ENCODE results near the gene NUSAP1.
"Not testable (repeated sequence)": the region's sequence is repeated elsewhere in the genome, so short reads cannot be mapped to it uniquely, and the experiment has no call there.

The NUSAP1 gene

GRCh38 chr15:41340189-41340695, 7.6 kb downstream of the NUSAP1 start:
- no peak for ATAC-seq (replicated peaks)
- Mint-ChIP-seq H3K9me3 (no peaks in the 10 kb centered on the region), H3K36me3 (ENCODE audit: insufficient read depth) (peaks cover 8% of the 10 kb centered on the region), H3K27me3 (no peaks in the 10 kb centered on the region), H3K4me3 (no peak overlapping the region), H3K27ac (peak overlapping the region in 1 of 2 donors; percentile 6), H3K4me1 (ENCODE audit: low read depth in 2 of 2) (peaks cover 4 to 6% of the 10 kb centered on the region in 2 donors)
- DNase-seq = no peak

- peaks cover 8% of the 10 kb centered on the region for H3K36me3 Mint-ChIP-seq (ENCODE audit: insufficient read depth)
- ATAC-seq (replicated peaks) = no peak
- no peak for DNase-seq
- peaks cover 2 to 6% of the 10 kb centered on the region in 2 donors for H3K4me1 Mint-ChIP-seq (ENCODE audit: low read depth in 2 of 2)
- H3K27ac Mint-ChIP-seq = peak overlapping the region in 1 of 2 donors; percentile 17
- H3K9me3 Mint-ChIP-seq = no peaks in the 10 kb centered on the region
- no peaks in the 10 kb centered on the region for H3K27me3 Mint-ChIP-seq
- H3K4me3 Mint-ChIP-seq = no peak overlapping the region
Observed at GRCh38 chr15:41341519-41341918, 8.8 kb downstream of the NUSAP1 start.

GRCh38 chr15:41347236-41347635, 14.6 kb downstream of the NUSAP1 start:
- Mint-ChIP-seq H3K36me3 (ENCODE audit: insufficient read depth) (peaks cover 12% of the 10 kb centered on the region), H3K9me3 (no peaks in the 10 kb centered on the region), H3K4me1 (ENCODE audit: low read depth in 2 of 2) (no peaks in the 10 kb centered on the region), H3K27ac (no peak overlapping the region), H3K4me3 (no peak overlapping the region), H3K27me3 (no peaks in the 10 kb centered on the region)
- DNase-seq (no peak), ATAC-seq (replicated peaks) (no peak)

- H3K4me1 Mint-ChIP-seq (ENCODE audit: low read depth in 2 of 2) = no peaks in the 10 kb centered on the region
- H3K4me3 Mint-ChIP-seq = no peak overlapping the region
- no peaks in the 10 kb centered on the region for H3K9me3 Mint-ChIP-seq
- peak overlapping the region; percentile 35 to 75 for H3K27ac Mint-ChIP-seq
- DNase-seq = no peak
- ATAC-seq (replicated peaks) = no peak
- peaks cover 10% of the 10 kb centered on the region for H3K36me3 Mint-ChIP-seq (ENCODE audit: insufficient read depth)
- H3K27me3 Mint-ChIP-seq = no peaks in the 10 kb centered on the region
Observed at GRCh38 chr15:41350057-41350717, 17.5 kb downstream of the NUSAP1 start.

- Mint-ChIP-seq H3K4me3 (no peak overlapping the region), H3K27ac (no peak overlapping the region), H3K4me1 (ENCODE audit: low read depth in 2 of 2) (no peaks in the 10 kb centered on the region), H3K36me3 (ENCODE audit: insufficient read depth) (peaks cover 10% of the 10 kb centered on the region), H3K27me3 (no peaks in the 10 kb centered on the region), H3K9me3 (no peaks in the 10 kb centered on the region)
- no peak for ATAC-seq (replicated peaks)
- DNase-seq = no peak
Observed at GRCh38 chr15:41354371-41354770, 21.7 kb downstream of the NUSAP1 start.

GRCh38 chr15:41367418-41367817, 34.7 kb downstream of the NUSAP1 start:
- no peak for DNase-seq
- Mint-ChIP-seq H3K27ac (peak overlapping the region in 1 of 2 donors; percentile 19), H3K4me1 (ENCODE audit: low read depth in 2 of 2) (no peaks in the 10 kb centered on the region), H3K27me3 (no peaks in the 10 kb centered on the region), H3K36me3 (ENCODE audit: insufficient read depth) (peaks cover 3% of the 10 kb centered on the region), H3K9me3 (no peaks in the 10 kb centered on the region), H3K4me3 (no peak overlapping the region)
- no peak for ATAC-seq (replicated peaks)

GRCh38 chr15:41377978-41378377, 45.3 kb downstream of the NUSAP1 start:
- no peaks in the 10 kb centered on the region for H3K27me3 Mint-ChIP-seq
- no peaks in the 10 kb centered on the region for H3K9me3 Mint-ChIP-seq
- DNase-seq (no peak), ATAC-seq (replicated peaks) (no peak)
- H3K4me1 Mint-ChIP-seq (ENCODE audit: low read depth in 2 of 2) = no peaks in the 10 kb centered on the region
- peaks cover 17% of the 10 kb centered on the region for H3K36me3 Mint-ChIP-seq (ENCODE audit: insufficient read depth)
- no peak overlapping the region for H3K4me3 Mint-ChIP-seq
- no peak overlapping the region for H3K27ac Mint-ChIP-seq

GRCh38 chr15:41383974-41384749, 51.5 kb downstream of the NUSAP1 start:
- peaks cover 35% of the 10 kb centered on the region for H3K36me3 Mint-ChIP-seq (ENCODE audit: insufficient read depth)
- H3K9me3 Mint-ChIP-seq = not testable (repeated sequence)

GRCh38 chr15:41387646-41388045, 55.0 kb downstream of the NUSAP1 start:
- Mint-ChIP-seq H3K27me3 (no peaks in the 10 kb centered on the region), H3K36me3 (ENCODE audit: insufficient read depth) (peaks cover 38% of the 10 kb centered on the region), H3K27ac (no peak overlapping the region), H3K9me3 (no peaks in the 10 kb centered on the region), H3K4me3 (no peak overlapping the region), H3K4me1 (ENCODE audit: low read depth in 2 of 2) (peaks cover 2 to 3% of the 10 kb centered on the region in 2 donors)
- ATAC-seq (replicated peaks) = no peak
- no peak for DNase-seq

More at GRCh38 chr15:41383974-41384749, 51.5 kb downstream of the NUSAP1 start:
- not testable (repeated sequence) for H3K27me3 Mint-ChIP-seq; H3K27ac Mint-ChIP-seq; H3K4me3 Mint-ChIP-seq; DNase-seq; H3K4me1 Mint-ChIP-seq (ENCODE audit: low read depth in 2 of 2); ATAC-seq (replicated peaks)

- Mint-ChIP-seq H3K36me3 (ENCODE audit: insufficient read depth) (peaks cover 60% of the 10 kb centered on the region), H3K4me3 (no peak overlapping the region), H3K9me3 (no peaks in the 10 kb centered on the region), H3K4me1 (ENCODE audit: low read depth in 2 of 2) (peaks cover 10 to 17% of the 10 kb centered on the region in 2 donors), H3K27me3 (no peaks in the 10 kb centered on the region), H3K27ac (peak overlapping the region; percentile 0 to 1)
- ATAC-seq (replicated peaks) (no peak), DNase-seq (no peak)
Observed at GRCh38 chr15:41392659-41393058, 60.0 kb downstream of the NUSAP1 start.

- Mint-ChIP-seq H3K4me1 (ENCODE audit: low read depth in 2 of 2) (peaks cover 10 to 17% of the 10 kb centered on the region in 2 donors), H3K36me3 (ENCODE audit: insufficient read depth) (peaks cover 56% of the 10 kb centered on the region), H3K9me3 (no peaks in the 10 kb centered on the region), H3K4me3 (no peak overlapping the region), H3K27me3 (no peaks in the 10 kb centered on the region), H3K27ac (peak overlapping the region in 1 of 2 donors; percentile 42)
- ATAC-seq (replicated peaks) (no peak), DNase-seq (no peak)
Observed at GRCh38 chr15:41394924-41395323, 62.2 kb downstream of the NUSAP1 start.

GRCh38 chr15:41396111-41396510, 63.4 kb downstream of the NUSAP1 start:
- Mint-ChIP-seq H3K36me3 (ENCODE audit: insufficient read depth) (peaks cover 58% of the 10 kb centered on the region), H3K4me3 (no peak overlapping the region), H3K4me1 (ENCODE audit: low read depth in 2 of 2) (peaks cover 10 to 21% of the 10 kb centered on the region in 2 donors), H3K27ac (no peak overlapping the region), H3K27me3 (no peaks in the 10 kb centered on the region), H3K9me3 (no peaks in the 10 kb centered on the region)
- no peak for ATAC-seq (replicated peaks)
- no peak for DNase-seq

- Mint-ChIP-seq H3K27me3 (no peaks in the 10 kb centered on the region), H3K36me3 (ENCODE audit: insufficient read depth) (peaks cover 31% of the 10 kb centered on the region), H3K9me3 (no peaks in the 10 kb centered on the region), H3K4me1 (ENCODE audit: low read depth in 2 of 2) (peaks cover 10 to 16% of the 10 kb centered on the region in 2 donors), H3K27ac (peak overlapping the region; percentile 96 to 97), H3K4me3 (peak overlapping the region; percentile 91 to 94)
- ATAC-seq (replicated peaks) = no peak
- no peak for DNase-seq
Observed at GRCh38 chr15:41401904-41402267, 69.2 kb downstream of the NUSAP1 start.

- Mint-ChIP-seq H3K4me1 (ENCODE audit: low read depth in 2 of 2) (peaks cover 9 to 10% of the 10 kb centered on the region in 2 donors), H3K4me3 (no peak overlapping the region), H3K36me3 (ENCODE audit: insufficient read depth) (peaks cover 12% of the 10 kb centered on the region), H3K27me3 (no peaks in the 10 kb centered on the region), H3K27ac (no peak overlapping the region), H3K9me3 (no peaks in the 10 kb centered on the region)
- DNase-seq (no peak), ATAC-seq (replicated peaks) (no peak)
Observed at GRCh38 chr15:41407341-41407740, 74.7 kb downstream of the NUSAP1 start.
